Measurements from ENCODE around the gene GADD45GIP1.

DNA sequence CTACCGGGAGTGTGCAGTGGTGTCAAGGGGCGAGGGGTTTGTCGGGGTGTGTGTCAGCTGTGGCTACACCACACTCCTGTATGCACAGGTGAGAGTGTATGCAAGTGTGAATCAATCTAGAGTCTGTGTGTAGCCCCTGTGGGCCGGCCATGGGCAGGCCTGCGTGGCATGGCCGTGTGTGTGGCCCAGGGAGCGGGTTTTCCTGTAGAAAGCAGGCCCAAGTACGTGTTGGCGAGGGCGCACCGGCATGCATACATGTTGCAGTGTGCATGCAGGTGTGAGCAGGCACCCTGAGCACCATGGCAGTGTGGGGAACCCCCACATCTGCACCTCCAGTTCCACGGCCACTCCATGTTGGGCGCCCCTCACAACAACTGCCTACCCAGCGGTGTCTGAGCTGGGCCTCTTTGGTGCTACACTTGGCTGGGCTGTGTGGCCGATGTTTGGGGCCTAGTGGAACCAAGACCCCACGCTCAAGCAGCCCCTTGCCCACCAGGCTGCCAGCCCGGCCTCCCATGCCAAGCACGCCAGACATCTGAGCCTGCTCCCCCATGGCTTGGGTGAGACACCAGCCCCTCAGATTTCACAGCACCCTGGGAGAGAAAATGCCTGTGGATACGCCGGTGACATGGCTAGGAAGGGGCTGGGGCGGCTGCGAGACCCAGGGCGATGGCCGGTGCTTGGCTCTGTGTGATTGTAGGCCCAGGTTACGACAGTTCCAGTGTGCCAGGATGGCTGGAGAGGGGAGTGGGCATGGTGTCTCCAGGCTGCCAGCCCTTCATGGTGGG lies 40.4 kb upstream of the GADD45GIP1 start:
- TF ChIP-seq POLR2AphosphoS5 (IDR thresholded peaks at IDR 0.05; ENCODE audit: low read depth, low read length) (no peak), POLR2A (IDR thresholded peaks at IDR 0.05; ENCODE audit: low read depth, low read length) (no peak)

Data from GM12891 (cell line).